Measurements from ENCODE around the gene IRF2BPL.

IRF2BPL gene

GRCh38 chr14:77028384-77029231 lies at the start of gene IRF2BPL:
Gene IRF2BPL, minus strand, starts transcription at chr14:77028708. Its CDS starts 916 bp downstream, at chr14:77027792.
- Histone ChIP-seq H3K36me3 (replicated peaks; ENCODE audit: low read depth, low read length) (peaks cover 28% of the 10 kb centered on the region), H4K20me1 (ENCODE audit: insufficient read depth, low read length) (peaks cover 12% of the 10 kb centered on the region), H3K9ac (ENCODE audit: low read length) (peak within 1 kb of the TSS; percentile 88), H3K9me3 (ENCODE audit: insufficient read depth, low read length) (no peaks in the 10 kb centered on the region), H2AFZ (ENCODE audit: low read depth, low read length) (peak within 1 kb of the TSS; percentile 43), H3K27me3 (ENCODE audit: low read depth, low read length) (no peaks in the 10 kb centered on the region), H3K27ac (ENCODE audit: low read length) (peak within 1 kb of the TSS; percentile 90), H3K4me1 (ENCODE audit: low read length) (peaks cover 27% of the 10 kb centered on the region), H3K4me3 (ENCODE audit: low read length) (peak within 1 kb of the TSS; percentile 89), H3K79me2 (ENCODE audit: low read length) (peaks cover 29% of the 10 kb centered on the region), H3K4me2 (ENCODE audit: low read length) (peak within 1 kb of the TSS; percentile 99)
- no peak for TF ChIP-seq CTCF (IDR thresholded peaks at IDR 0.05; ENCODE audit: low read depth, low read length)
- TF ChIP-seq EZH2phosphoT487 (IDR thresholded peaks at IDR 0.05; ENCODE audit: low read depth), result no peak

DNA sequence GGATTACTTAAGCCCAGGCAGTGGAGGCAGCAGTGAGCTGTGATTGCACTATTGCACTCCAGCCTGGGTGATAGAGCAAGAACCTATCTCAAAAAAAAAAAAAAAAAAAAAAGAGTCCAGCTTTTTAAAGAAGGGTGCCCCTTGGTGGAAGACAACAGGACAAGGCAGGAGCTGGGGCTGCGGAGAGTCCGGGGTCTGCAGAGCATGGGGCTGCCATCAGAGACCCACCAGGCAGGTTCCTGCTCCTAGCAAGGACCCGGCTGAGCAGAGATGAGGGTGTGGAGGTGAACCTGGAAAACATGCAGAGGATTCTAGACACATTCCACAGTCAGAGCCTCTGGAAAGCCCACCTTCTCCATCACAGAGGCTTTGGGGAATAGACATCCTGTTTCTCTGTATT lies 48.5 kb upstream of the IRF2BPL start:
- Histone ChIP-seq H3K27ac (ENCODE audit: low read length) (no peak overlapping the region), H3K4me1 (ENCODE audit: low read length) (no peaks in the 10 kb centered on the region), H3K9ac (ENCODE audit: low read length) (no peak overlapping the region), H4K20me1 (ENCODE audit: insufficient read depth, low read length) (no peaks in the 10 kb centered on the region), H3K36me3 (replicated peaks; ENCODE audit: low read depth, low read length) (no peaks in the 10 kb centered on the region), H3K4me3 (ENCODE audit: low read length) (no peak overlapping the region), H3K9me3 (ENCODE audit: insufficient read depth, low read length) (no peaks in the 10 kb centered on the region), H3K27me3 (ENCODE audit: low read depth, low read length) (no peaks in the 10 kb centered on the region), H2AFZ (ENCODE audit: low read depth, low read length) (no peak overlapping the region), H3K4me2 (ENCODE audit: low read length) (no peak overlapping the region), H3K79me2 (ENCODE audit: low read length) (no peaks in the 10 kb centered on the region)
- TF ChIP-seq EZH2phosphoT487 (IDR thresholded peaks at IDR 0.05; ENCODE audit: low read depth), result no peak
- TF ChIP-seq CTCF (IDR thresholded peaks at IDR 0.05; ENCODE audit: low read depth, low read length), result no peak

DNA sequence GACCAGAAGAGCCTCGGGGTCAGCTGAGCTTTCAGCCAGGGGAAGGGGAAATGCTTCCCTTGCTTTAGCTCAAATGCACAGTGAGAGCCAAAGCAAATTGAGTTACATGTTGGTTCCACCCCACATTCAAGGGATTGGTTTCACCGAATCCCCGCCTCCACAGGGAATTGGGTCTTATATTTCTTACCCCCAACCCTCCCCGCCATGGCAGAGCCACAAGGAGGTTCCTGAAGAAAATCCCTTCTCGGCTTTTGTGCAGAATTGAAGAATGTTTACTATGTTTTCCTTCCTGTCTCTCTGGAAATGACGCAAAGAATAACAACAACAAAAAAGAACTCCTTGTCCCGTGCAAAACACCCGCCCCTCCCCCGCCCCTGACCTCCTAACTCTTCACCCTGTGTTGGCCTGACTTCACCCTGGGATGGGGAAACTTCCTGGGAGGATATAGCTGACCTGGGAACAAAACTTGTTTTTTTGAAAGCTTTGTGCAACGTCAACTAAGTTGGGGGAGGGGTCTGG lies 47.7 kb upstream of the IRF2BPL start:
- Histone ChIP-seq H3K4me3 (ENCODE audit: low read length) (no peak overlapping the region), H3K4me2 (ENCODE audit: low read length) (no peak overlapping the region), H3K9ac (ENCODE audit: low read length) (no peak overlapping the region), H4K20me1 (ENCODE audit: insufficient read depth, low read length) (no peaks in the 10 kb centered on the region), H3K27me3 (ENCODE audit: low read depth, low read length) (no peaks in the 10 kb centered on the region), H3K36me3 (replicated peaks; ENCODE audit: low read depth, low read length) (no peaks in the 10 kb centered on the region), H3K9me3 (ENCODE audit: insufficient read depth, low read length) (no peaks in the 10 kb centered on the region), H2AFZ (ENCODE audit: low read depth, low read length) (no peak overlapping the region), H3K79me2 (ENCODE audit: low read length) (no peaks in the 10 kb centered on the region), H3K27ac (ENCODE audit: low read length) (no peak overlapping the region), H3K4me1 (ENCODE audit: low read length) (no peaks in the 10 kb centered on the region)
- TF ChIP-seq CTCF (IDR thresholded peaks at IDR 0.05; ENCODE audit: low read depth, low read length), result no peak
- TF ChIP-seq EZH2phosphoT487 (IDR thresholded peaks at IDR 0.05; ENCODE audit: low read depth), result no peak

DNA sequence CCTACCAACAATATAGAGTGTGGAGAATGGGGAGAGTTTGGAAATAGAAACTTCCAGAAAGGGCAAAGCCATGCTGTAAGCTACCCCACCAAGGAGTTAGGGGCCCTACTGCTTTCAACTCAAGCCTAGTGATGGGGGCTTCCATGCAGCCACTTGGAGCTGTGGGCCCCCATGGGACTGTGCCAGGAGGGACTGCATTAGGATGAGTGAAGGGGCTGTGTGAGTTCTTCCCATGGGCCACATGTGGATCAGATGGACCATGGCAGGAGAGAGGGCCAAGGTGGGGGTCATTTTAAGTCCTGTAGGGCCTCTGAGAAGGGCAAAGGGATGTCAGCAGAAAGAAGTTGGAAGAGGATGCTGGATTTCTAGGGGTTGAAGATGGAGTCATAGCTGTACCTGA lies 46.5 kb upstream of the IRF2BPL start:
- TF ChIP-seq EZH2phosphoT487 (IDR thresholded peaks at IDR 0.05; ENCODE audit: low read depth) (no peak), CTCF (IDR thresholded peaks at IDR 0.05; ENCODE audit: low read depth, low read length) (no peak)

More for the DNA sequence above, 46.5 kb upstream of the IRF2BPL start:
- Histone ChIP-seq H2AFZ (ENCODE audit: low read depth, low read length) (no peak overlapping the region), H3K9me3 (ENCODE audit: insufficient read depth, low read length) (no peaks in the 10 kb centered on the region), H3K4me2 (ENCODE audit: low read length) (no peak overlapping the region), H3K79me2 (ENCODE audit: low read length) (no peaks in the 10 kb centered on the region), H3K36me3 (replicated peaks; ENCODE audit: low read depth, low read length) (no peaks in the 10 kb centered on the region), H3K27me3 (ENCODE audit: low read depth, low read length) (peaks cover 3% of the 10 kb centered on the region), H3K4me1 (ENCODE audit: low read length) (no peaks in the 10 kb centered on the region), H3K9ac (ENCODE audit: low read length) (no peak overlapping the region), H3K27ac (ENCODE audit: low read length) (no peak overlapping the region), H3K4me3 (ENCODE audit: low read length) (no peak overlapping the region), H4K20me1 (ENCODE audit: insufficient read depth, low read length) (no peaks in the 10 kb centered on the region)
